ENCODE data around the gene AIF1L.

Gene AIF1L

GRCh38 chr9:131167146-131167692 lies 70.9 kb downstream of the AIF1L start:
- DNase-seq (ENCODE audit: low spot score), result no peak

- no peak for DNase-seq (ENCODE audit: low spot score)
These were observed 71.6 kb downstream of the AIF1L start for GRCh38 chr9:131167936-131168335.

GRCh38 chr9:131169563-131170240 lies 73.4 kb downstream of the AIF1L start:
- DNase-seq (ENCODE audit: low spot score), result no peak

All from kidney tubule cell (primary cell).